ENCODE results near the gene ROBO4. TPM values are rescaled to one million over a fixed set of nuclear protein-coding genes. Genes with fewer than 3 reads are reported as not detected.

ROBO4 gene
- total RNA-seq, 1 experiment from 2014 or later = not detected

DNA sequence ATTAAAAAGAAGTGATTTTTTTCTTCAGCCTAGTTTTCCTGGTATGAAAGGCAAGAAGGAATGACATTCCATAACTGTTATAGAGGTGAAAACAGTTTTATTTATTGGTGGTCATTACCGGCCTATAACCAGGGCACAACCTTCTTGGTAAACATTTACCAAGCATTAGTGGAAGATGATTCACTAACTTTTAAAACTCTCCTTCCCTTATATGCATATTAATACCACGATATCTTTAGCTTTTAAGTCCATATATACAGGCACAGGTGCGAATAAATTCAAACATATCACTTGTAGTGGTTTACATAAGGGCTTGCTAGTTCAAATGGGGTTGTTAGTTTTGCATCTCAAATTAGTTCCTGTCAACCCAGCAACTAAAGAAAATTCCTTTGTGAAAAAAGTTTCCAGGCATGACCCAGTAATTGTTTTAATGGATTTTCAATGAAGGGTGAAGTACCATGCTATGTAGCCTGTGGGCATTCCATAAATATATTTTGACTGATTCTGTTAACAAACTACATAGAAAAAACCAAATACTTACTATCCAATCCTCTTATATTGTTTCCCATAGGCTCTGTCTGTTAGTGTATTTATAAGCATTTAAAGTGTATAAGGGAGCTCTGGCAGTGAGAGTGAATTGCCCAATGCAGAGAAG lies 63.0 kb downstream of the ROBO4 start (continued):
- TF ChIP-seq, protein P1, sequence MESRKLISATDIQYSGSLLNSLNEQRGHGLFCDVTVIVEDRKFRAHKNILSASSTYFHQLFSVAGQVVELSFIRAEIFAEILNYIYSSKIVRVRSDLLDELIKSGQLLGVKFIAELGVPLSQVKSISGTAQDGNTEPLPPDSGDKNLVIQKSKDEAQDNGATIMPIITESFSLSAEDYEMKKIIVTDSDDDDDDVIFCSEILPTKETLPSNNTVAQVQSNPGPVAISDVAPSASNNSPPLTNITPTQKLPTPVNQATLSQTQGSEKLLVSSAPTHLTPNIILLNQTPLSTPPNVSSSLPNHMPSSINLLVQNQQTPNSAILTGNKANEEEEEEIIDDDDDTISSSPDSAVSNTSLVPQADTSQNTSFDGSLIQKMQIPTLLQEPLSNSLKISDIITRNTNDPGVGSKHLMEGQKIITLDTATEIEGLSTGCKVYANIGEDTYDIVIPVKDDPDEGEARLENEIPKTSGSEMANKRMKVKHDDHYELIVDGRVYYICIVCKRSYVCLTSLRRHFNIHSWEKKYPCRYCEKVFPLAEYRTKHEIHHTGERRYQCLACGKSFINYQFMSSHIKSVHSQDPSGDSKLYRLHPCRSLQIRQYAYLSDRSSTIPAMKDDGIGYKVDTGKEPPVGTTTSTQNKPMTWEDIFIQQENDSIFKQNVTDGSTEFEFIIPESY (IDR thresholded peaks at IDR 0.05; ENCODE audit: extremely low read depth, insufficient replicate concordance, low read length) = no peak
- TF ChIP-seq SRF (IDR thresholded peaks at IDR 0.05; ENCODE audit: low read depth) (no peak), EZH2phosphoT487 (IDR thresholded peaks at IDR 0.05; ENCODE audit: borderline replicate concordance) (no peak), YY1 (IDR thresholded peaks at IDR 0.05; ENCODE audit: extremely low read depth, insufficient replicate concordance, low read depth, low read length) (no peak), FOSL1 (IDR thresholded peaks at IDR 0.05; ENCODE audit: low read depth) (no peak), ELF1 (IDR thresholded peaks at IDR 0.05; ENCODE audit: borderline replicate concordance, low read depth) (no peak)
- TF ChIP-seq, protein P2, sequence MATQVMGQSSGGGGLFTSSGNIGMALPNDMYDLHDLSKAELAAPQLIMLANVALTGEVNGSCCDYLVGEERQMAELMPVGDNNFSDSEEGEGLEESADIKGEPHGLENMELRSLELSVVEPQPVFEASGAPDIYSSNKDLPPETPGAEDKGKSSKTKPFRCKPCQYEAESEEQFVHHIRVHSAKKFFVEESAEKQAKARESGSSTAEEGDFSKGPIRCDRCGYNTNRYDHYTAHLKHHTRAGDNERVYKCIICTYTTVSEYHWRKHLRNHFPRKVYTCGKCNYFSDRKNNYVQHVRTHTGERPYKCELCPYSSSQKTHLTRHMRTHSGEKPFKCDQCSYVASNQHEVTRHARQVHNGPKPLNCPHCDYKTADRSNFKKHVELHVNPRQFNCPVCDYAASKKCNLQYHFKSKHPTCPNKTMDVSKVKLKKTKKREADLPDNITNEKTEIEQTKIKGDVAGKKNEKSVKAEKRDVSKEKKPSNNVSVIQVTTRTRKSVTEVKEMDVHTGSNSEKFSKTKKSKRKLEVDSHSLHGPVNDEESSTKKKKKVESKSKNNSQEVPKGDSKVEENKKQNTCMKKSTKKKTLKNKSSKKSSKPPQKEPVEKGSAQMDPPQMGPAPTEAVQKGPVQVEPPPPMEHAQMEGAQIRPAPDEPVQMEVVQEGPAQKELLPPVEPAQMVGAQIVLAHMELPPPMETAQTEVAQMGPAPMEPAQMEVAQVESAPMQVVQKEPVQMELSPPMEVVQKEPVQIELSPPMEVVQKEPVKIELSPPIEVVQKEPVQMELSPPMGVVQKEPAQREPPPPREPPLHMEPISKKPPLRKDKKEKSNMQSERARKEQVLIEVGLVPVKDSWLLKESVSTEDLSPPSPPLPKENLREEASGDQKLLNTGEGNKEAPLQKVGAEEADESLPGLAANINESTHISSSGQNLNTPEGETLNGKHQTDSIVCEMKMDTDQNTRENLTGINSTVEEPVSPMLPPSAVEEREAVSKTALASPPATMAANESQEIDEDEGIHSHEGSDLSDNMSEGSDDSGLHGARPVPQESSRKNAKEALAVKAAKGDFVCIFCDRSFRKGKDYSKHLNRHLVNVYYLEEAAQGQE (IDR thresholded peaks at IDR 0.05; ENCODE audit: low read depth) = no peak

Other genes starting within 250 kb of the ROBO4 start
- 39.2 TPM for gene SIAE, start 224.1 kb downstream of the ROBO4 start, total RNA-seq (2021; ENCODE audit: unreplicated experiment)
- 12.9 TPM for gene SPA17, start 224.0 kb downstream of the ROBO4 start, total RNA-seq (2021; ENCODE audit: unreplicated experiment)
- gene NRGN, start 157.9 kb downstream of the ROBO4 start, total RNA-seq (2021; ENCODE audit: unreplicated experiment) = 33.3 TPM
- gene VSIG2, start 145.6 kb downstream of the ROBO4 start, total RNA-seq (2021; ENCODE audit: unreplicated experiment) = not detected
- 6.1 TPM for gene ESAM, start 135.6 kb downstream of the ROBO4 start, total RNA-seq (2021; ENCODE audit: unreplicated experiment)
- gene MSANTD2, start 97.5 kb downstream of the ROBO4 start, total RNA-seq (2021; ENCODE audit: unreplicated experiment) = 8.6 TPM
- gene ROBO3, start 32.4 kb downstream of the ROBO4 start, total RNA-seq (2021; ENCODE audit: unreplicated experiment) = 30.7 TPM
- gene HEPN1, start 21.4 kb upstream of the ROBO4 start, total RNA-seq (2021; ENCODE audit: unreplicated experiment) = not detected
- gene HEPACAM, start 38.2 kb upstream of the ROBO4 start, total RNA-seq (2021; ENCODE audit: unreplicated experiment) = not detected
- gene CCDC15, start 56.3 kb upstream of the ROBO4 start, total RNA-seq (2021; ENCODE audit: unreplicated experiment) = 2.4 TPM
- 5.1 TPM for gene SLC37A2, start 165.4 kb upstream of the ROBO4 start, total RNA-seq (2021; ENCODE audit: unreplicated experiment)
- 17.9 TPM for gene TMEM218, start 213.8 kb upstream of the ROBO4 start, total RNA-seq (2021; ENCODE audit: unreplicated experiment)

Data from HCT116 (cell line).